ENCODE results near the gene ABCA1.

DNA sequence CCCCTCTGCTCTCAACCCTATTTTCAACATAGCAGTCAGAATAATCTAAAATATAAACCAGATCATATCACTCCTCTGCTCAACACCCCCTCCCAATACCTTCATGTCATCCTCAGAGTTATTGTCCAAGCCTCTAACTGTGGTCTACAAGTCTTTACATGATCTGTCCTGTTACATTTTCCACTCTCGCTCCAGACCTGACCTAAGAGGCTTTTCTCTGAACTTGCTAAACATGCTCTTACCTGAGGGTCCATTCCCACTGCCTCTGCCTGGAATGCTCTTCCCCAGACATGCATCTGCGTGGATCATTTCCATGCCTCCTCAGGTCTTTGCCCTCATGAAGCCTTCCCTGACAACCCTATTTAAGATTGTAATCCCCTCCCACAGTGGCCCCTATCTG, 152.0 kb downstream of the ABCA1 start:
- TF ChIP-seq, protein P1, sequence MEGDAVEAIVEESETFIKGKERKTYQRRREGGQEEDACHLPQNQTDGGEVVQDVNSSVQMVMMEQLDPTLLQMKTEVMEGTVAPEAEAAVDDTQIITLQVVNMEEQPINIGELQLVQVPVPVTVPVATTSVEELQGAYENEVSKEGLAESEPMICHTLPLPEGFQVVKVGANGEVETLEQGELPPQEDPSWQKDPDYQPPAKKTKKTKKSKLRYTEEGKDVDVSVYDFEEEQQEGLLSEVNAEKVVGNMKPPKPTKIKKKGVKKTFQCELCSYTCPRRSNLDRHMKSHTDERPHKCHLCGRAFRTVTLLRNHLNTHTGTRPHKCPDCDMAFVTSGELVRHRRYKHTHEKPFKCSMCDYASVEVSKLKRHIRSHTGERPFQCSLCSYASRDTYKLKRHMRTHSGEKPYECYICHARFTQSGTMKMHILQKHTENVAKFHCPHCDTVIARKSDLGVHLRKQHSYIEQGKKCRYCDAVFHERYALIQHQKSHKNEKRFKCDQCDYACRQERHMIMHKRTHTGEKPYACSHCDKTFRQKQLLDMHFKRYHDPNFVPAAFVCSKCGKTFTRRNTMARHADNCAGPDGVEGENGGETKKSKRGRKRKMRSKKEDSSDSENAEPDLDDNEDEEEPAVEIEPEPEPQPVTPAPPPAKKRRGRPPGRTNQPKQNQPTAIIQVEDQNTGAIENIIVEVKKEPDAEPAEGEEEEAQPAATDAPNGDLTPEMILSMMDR (IDR thresholded peaks at IDR 0.05), result no peak
- TF ChIP-seq POLR2A (IDR thresholded peaks at IDR 0.05), result no peak
